ENCODE results near the gene SLC22A5.
"Not testable (repeated sequence)": the region's sequence is repeated elsewhere in the genome, so short reads cannot be mapped to it uniquely, and the experiment has no call there.

Gene SLC22A5

GRCh38 chr5:132428484-132429462 is 59.3 kb downstream of the SLC22A5 start:
- DNase-seq = no peak

GRCh38 chr5:132429463-132430440 is 60.2 kb downstream of the SLC22A5 start:
- DNase-seq = no peak

GRCh38 chr5:132430746-132431145 is 61.2 kb downstream of the SLC22A5 start:
- no peak for DNase-seq

GRCh38 chr5:132431632-132432031 is 62.1 kb downstream of the SLC22A5 start:
- DNase-seq = no peak

- no peak for DNase-seq
Observed at GRCh38 chr5:132433141-132433540, 63.6 kb downstream of the SLC22A5 start.

- no peak for DNase-seq
Observed at GRCh38 chr5:132434416-132435286, 65.1 kb downstream of the SLC22A5 start.

- no peak for DNase-seq
Observed at GRCh38 chr5:132435447-132435846, 65.9 kb downstream of the SLC22A5 start.

- no peak for DNase-seq
Observed at GRCh38 chr5:132435886-132436285, 66.4 kb downstream of the SLC22A5 start.

GRCh38 chr5:132436936-132437335 is 67.4 kb downstream of the SLC22A5 start:
- no peak for DNase-seq

GRCh38 chr5:132437604-132438266 is 68.2 kb downstream of the SLC22A5 start:
- DNase-seq = peak; percentile 69 to 80

GRCh38 chr5:132438267-132438645 is 68.7 kb downstream of the SLC22A5 start:
- DNase-seq = not testable (repeated sequence)

- no peak for DNase-seq
Observed at GRCh38 chr5:132438917-132439316, 69.4 kb downstream of the SLC22A5 start.

- DNase-seq = peak in 1 of 2 donors; percentile 60
Observed at GRCh38 chr5:132439521-132440089, 70.1 kb downstream of the SLC22A5 start.

GRCh38 chr5:132444061-132444460 is 74.6 kb downstream of the SLC22A5 start:
- no peak for DNase-seq
